ENCODE data around the gene RNASEH2B.

The RNASEH2B gene

DNA sequence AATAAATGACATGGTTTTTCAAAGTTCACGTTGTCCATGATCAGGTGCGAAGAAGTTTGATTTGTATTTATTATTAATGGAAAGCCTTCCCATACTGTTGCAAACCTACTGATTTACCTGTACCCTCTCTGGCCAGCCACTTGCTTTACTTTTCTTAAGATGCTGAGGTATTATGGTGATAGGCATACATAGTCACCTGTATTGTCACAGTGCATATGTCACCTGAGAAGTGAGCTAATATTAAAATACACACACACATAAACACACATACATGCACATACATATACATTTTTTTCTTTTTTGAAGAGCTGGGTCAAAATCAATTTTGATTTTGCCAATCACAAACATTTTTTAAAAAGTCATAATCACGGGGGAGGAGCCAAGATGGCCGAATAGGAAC lies 72.1 kb downstream of the RNASEH2B start:
- H3K9ac ChIP-seq (ENCODE audit: low read length) = no peak overlapping the region
- no peak overlapping the region for H3K4me3 ChIP-seq (ENCODE audit: low read length)
- H3K9me3 ChIP-seq (ENCODE audit: control insufficient read depth, low read depth, low read length) = no peaks in the 10 kb centered on the region
- H3K27ac ChIP-seq (ENCODE audit: low read length) = no peak overlapping the region
- H3K36me3 ChIP-seq (ENCODE audit: control insufficient read depth, low read depth, low read length) = no peaks in the 10 kb centered on the region
- H3K27me3 ChIP-seq (ENCODE audit: control insufficient read depth, insufficient read depth, low read length) = no peaks in the 10 kb centered on the region
- H3K4me1 ChIP-seq (ENCODE audit: control insufficient read depth, low read depth, low read length) = no peaks in the 10 kb centered on the region

- H3K4me1 ChIP-seq (ENCODE audit: control insufficient read depth, low read depth, low read length) = peaks cover 29% of the 10 kb centered on the region
- no peak overlapping the region for H3K27ac ChIP-seq (ENCODE audit: low read length)
- no peak overlapping the region for H3K9ac ChIP-seq (ENCODE audit: low read length)
Observed at GRCh38 chr13:50989476-50989875, 79.9 kb downstream of the RNASEH2B start.

DNA sequence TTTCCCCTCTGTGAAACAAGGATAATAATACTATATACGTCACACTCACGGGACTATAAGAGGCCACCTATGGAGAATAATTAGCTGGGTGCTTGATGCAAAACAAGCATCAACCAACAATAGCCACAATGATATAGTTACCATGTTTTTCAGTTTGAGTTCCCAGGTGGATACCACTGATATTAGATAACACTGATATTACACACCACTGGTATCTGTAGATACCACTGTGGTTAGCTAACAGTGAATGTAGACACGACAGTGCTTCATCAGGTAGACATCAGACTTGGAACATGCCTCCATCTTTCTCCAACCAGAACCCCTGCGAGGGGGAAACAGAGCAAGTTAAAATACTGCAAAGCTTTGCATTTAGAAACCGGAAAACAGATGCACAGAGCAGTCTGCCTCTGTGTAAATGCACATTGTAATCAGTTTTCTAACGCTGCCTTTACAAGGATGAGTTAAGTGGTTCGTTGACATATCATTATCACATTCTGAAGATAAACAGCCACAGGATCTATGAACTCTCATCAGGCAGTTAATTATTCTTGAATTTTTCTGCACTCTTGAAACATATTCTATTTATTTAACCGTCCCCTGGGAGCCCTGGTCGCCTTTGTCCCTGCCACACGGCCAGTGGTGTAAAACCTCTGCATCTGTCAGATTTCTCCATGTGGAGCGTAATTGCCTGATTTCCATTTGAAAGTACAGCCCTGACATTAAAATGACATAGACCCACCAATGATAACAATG lies 80.7 kb downstream of the RNASEH2B start:
- no peaks in the 10 kb centered on the region for H3K9me3 ChIP-seq (ENCODE audit: control insufficient read depth, low read depth, low read length)
- no peak overlapping the region for H3K9ac ChIP-seq (ENCODE audit: low read length)
- H3K27ac ChIP-seq (ENCODE audit: low read length) = no peak overlapping the region
- peak overlapping the region; percentile 33 for H3K4me3 ChIP-seq (ENCODE audit: low read length)
- peaks cover 14% of the 10 kb centered on the region for H3K27me3 ChIP-seq (ENCODE audit: control insufficient read depth, insufficient read depth, low read length)
- no peaks in the 10 kb centered on the region for H3K36me3 ChIP-seq (ENCODE audit: control insufficient read depth, low read depth, low read length)
- H3K4me1 ChIP-seq (ENCODE audit: control insufficient read depth, low read depth, low read length) = peaks cover 33% of the 10 kb centered on the region

More at GRCh38 chr13:50989476-50989875, 79.9 kb downstream of the RNASEH2B start:
- no peak overlapping the region for H3K4me3 ChIP-seq (ENCODE audit: low read length)
- no peaks in the 10 kb centered on the region for H3K36me3 ChIP-seq (ENCODE audit: control insufficient read depth, low read depth, low read length)
- peaks cover 14% of the 10 kb centered on the region for H3K27me3 ChIP-seq (ENCODE audit: control insufficient read depth, insufficient read depth, low read length)
- no peaks in the 10 kb centered on the region for H3K9me3 ChIP-seq (ENCODE audit: control insufficient read depth, low read depth, low read length)

DNA sequence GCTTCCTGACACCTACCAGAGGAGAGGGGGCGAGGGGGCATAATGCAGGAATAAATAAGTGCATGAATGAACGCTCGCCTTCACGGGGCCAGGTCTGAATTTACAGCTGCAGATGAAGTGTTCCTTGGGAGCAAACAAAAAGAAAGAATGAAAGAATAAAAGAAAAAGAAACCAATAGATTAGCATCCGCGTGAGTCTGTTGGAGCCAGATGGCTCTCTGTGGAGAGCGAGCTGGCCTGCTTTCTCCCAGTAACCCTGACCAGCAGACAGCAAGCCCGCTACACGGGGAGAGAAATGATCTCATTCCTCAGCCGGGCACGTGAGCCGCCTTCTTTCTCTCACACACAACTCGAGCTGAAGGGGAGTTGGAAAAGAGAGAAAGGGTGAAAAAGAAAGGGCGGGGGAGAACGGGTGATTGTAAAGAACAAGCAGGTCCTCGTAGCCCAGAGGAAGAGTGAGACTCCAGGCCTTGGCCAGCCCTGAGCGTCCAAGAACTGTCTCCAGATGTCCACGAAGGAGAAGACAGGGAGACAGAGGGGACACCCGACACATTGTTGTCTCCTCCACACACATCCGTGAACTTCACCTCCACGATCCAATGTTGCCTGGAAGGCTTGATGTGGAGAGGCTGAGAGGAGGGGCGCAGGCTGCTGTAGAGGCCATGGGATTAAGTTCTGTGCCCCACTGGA lies 81.4 kb downstream of the RNASEH2B start:
- H3K9ac ChIP-seq (ENCODE audit: low read length) = no peak overlapping the region
- H3K4me1 ChIP-seq (ENCODE audit: control insufficient read depth, low read depth, low read length) = peaks cover 33% of the 10 kb centered on the region
- no peaks in the 10 kb centered on the region for H3K9me3 ChIP-seq (ENCODE audit: control insufficient read depth, low read depth, low read length)
- peaks cover 14% of the 10 kb centered on the region for H3K27me3 ChIP-seq (ENCODE audit: control insufficient read depth, insufficient read depth, low read length)
- H3K27ac ChIP-seq (ENCODE audit: low read length) = no peak overlapping the region
- peak overlapping the region; percentile 33 for H3K4me3 ChIP-seq (ENCODE audit: low read length)
- no peaks in the 10 kb centered on the region for H3K36me3 ChIP-seq (ENCODE audit: control insufficient read depth, low read depth, low read length)

- Histone ChIP-seq H3K9ac (ENCODE audit: low read length) (no peak overlapping the region), H3K4me3 (ENCODE audit: low read length) (no peak overlapping the region), H3K4me1 (ENCODE audit: control insufficient read depth, low read depth, low read length) (peaks cover 33% of the 10 kb centered on the region), H3K36me3 (ENCODE audit: control insufficient read depth, low read depth, low read length) (no peaks in the 10 kb centered on the region), H3K27me3 (ENCODE audit: control insufficient read depth, insufficient read depth, low read length) (peaks cover 14% of the 10 kb centered on the region), H3K27ac (ENCODE audit: low read length) (no peak overlapping the region), H3K9me3 (ENCODE audit: control insufficient read depth, low read depth, low read length) (no peaks in the 10 kb centered on the region)
Observed at GRCh38 chr13:50991579-50992521, 82.3 kb downstream of the RNASEH2B start.

DNA sequence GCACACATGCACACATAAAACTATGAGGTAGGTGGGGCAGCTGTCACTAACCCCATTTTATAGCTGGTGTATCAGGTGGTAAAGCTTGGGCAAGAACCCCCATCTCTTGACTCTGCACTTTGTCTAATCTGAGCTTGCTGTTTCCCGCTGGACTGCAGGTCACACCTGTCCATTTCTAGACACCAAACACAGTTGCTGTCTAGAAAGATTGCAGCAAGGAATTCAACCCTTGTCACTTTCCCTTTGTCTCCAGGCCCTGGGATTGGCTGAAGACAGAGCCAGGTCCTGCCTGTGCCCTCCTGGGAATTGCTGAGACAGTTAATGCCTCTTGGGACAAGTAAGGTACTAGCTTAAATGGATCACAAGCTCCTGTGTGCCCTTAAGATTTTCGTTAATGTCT lies 83.8 kb downstream of the RNASEH2B start:
- H3K4me1 ChIP-seq (ENCODE audit: control insufficient read depth, low read depth, low read length) = peaks cover 33% of the 10 kb centered on the region
- no peaks in the 10 kb centered on the region for H3K36me3 ChIP-seq (ENCODE audit: control insufficient read depth, low read depth, low read length)
- H3K9ac ChIP-seq (ENCODE audit: low read length) = no peak overlapping the region
- H3K27ac ChIP-seq (ENCODE audit: low read length) = no peak overlapping the region
- no peak overlapping the region for H3K4me3 ChIP-seq (ENCODE audit: low read length)
- H3K9me3 ChIP-seq (ENCODE audit: control insufficient read depth, low read depth, low read length) = no peaks in the 10 kb centered on the region
- H3K27me3 ChIP-seq (ENCODE audit: control insufficient read depth, insufficient read depth, low read length) = peaks cover 14% of the 10 kb centered on the region

- Histone ChIP-seq H3K36me3 (ENCODE audit: control insufficient read depth, low read depth, low read length) (no peaks in the 10 kb centered on the region), H3K4me3 (ENCODE audit: low read length) (no peak overlapping the region), H3K27me3 (ENCODE audit: control insufficient read depth, insufficient read depth, low read length) (peaks cover 14% of the 10 kb centered on the region), H3K9ac (ENCODE audit: low read length) (no peak overlapping the region), H3K4me1 (ENCODE audit: control insufficient read depth, low read depth, low read length) (peaks cover 33% of the 10 kb centered on the region), H3K27ac (ENCODE audit: low read length) (no peak overlapping the region), H3K9me3 (ENCODE audit: control insufficient read depth, low read depth, low read length) (no peaks in the 10 kb centered on the region)
Observed at GRCh38 chr13:50993934-50994333, 84.3 kb downstream of the RNASEH2B start.

DNA sequence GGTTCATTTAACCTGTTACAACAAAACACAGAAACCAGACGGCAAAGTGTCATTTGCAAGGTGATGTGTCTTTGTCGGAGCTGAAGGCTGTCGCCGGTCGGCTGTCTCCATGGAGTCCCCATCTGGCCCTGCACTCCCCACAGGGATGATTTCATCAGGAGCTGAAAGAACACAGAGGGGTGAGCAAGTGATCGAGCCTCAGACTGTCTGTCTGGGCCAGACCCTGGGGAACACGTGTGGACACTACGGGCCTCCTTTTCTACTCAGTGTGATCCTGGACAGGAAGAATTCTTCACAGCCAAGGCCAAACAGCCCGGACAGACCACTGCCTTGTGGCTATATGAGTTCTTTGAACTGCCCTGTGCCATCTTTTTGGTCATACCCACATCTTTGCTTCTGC lies 85.1 kb downstream of the RNASEH2B start:
- Histone ChIP-seq H3K9ac (ENCODE audit: low read length) (no peak overlapping the region), H3K27me3 (ENCODE audit: control insufficient read depth, insufficient read depth, low read length) (peaks cover 14% of the 10 kb centered on the region), H3K36me3 (ENCODE audit: control insufficient read depth, low read depth, low read length) (no peaks in the 10 kb centered on the region), H3K9me3 (ENCODE audit: control insufficient read depth, low read depth, low read length) (no peaks in the 10 kb centered on the region), H3K4me1 (ENCODE audit: control insufficient read depth, low read depth, low read length) (peaks cover 28% of the 10 kb centered on the region), H3K4me3 (ENCODE audit: low read length) (no peak overlapping the region), H3K27ac (ENCODE audit: low read length) (no peak overlapping the region)

- peaks cover 26% of the 10 kb centered on the region for H3K4me1 ChIP-seq (ENCODE audit: control insufficient read depth, low read depth, low read length)
- no peak overlapping the region for H3K27ac ChIP-seq (ENCODE audit: low read length)
- H3K36me3 ChIP-seq (ENCODE audit: control insufficient read depth, low read depth, low read length) = no peaks in the 10 kb centered on the region
- H3K4me3 ChIP-seq (ENCODE audit: low read length) = no peak overlapping the region
- no peak overlapping the region for H3K9ac ChIP-seq (ENCODE audit: low read length)
- H3K9me3 ChIP-seq (ENCODE audit: control insufficient read depth, low read depth, low read length) = no peaks in the 10 kb centered on the region
- peaks cover 12% of the 10 kb centered on the region for H3K27me3 ChIP-seq (ENCODE audit: control insufficient read depth, insufficient read depth, low read length)
Observed at GRCh38 chr13:50995854-50996253, 86.3 kb downstream of the RNASEH2B start.

DNA sequence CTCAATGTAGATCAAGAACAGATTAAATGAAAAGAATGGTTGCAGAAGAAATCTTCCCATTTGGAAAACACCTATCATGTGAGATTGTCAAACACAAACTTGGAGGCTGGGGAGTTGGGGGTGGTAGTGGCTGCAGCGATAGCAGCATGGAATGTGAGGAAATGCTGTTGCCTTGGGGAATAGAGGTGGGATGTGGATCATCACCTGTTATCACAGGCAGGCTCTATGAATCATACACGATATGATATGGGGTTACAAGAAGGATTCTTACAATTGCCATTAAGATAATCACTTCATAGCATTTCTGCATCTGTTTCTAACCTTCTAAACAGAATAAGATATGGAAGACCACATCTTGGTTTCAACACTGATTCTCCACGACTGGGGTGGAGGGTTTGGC lies 88.7 kb downstream of the RNASEH2B start:
- Histone ChIP-seq H3K9me3 (ENCODE audit: control insufficient read depth, low read depth, low read length) (no peaks in the 10 kb centered on the region), H3K27ac (ENCODE audit: low read length) (no peak overlapping the region), H3K27me3 (ENCODE audit: control insufficient read depth, insufficient read depth, low read length) (no peaks in the 10 kb centered on the region), H3K36me3 (ENCODE audit: control insufficient read depth, low read depth, low read length) (no peaks in the 10 kb centered on the region), H3K4me3 (ENCODE audit: low read length) (no peak overlapping the region), H3K4me1 (ENCODE audit: control insufficient read depth, low read depth, low read length) (peaks cover 21% of the 10 kb centered on the region), H3K9ac (ENCODE audit: low read length) (no peak overlapping the region)

DNA sequence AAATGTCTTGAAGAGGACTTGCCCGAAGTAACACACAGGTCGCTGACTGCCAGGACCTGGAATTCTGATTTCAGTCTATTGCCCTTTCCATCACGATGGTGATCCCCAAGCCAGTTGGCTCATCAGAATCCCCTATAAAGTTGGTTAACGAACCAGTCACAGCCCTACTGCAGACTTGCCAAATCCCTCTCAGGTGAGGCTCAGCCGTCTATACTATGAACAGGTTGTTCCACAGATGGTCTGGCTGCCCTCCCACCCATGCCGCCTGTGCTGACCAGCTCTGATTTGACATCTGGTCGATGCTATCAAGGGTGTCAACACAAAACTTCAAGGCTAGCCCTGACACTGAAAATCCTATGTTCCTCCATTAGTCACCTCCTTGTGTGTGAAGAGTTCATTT lies 90.0 kb downstream of the RNASEH2B start:
- Histone ChIP-seq H3K9ac (ENCODE audit: low read length) (no peak overlapping the region), H3K4me3 (ENCODE audit: low read length) (no peak overlapping the region), H3K9me3 (ENCODE audit: control insufficient read depth, low read depth, low read length) (no peaks in the 10 kb centered on the region), H3K27ac (ENCODE audit: low read length) (no peak overlapping the region), H3K4me1 (ENCODE audit: control insufficient read depth, low read depth, low read length) (peaks cover 11% of the 10 kb centered on the region), H3K27me3 (ENCODE audit: control insufficient read depth, insufficient read depth, low read length) (no peaks in the 10 kb centered on the region), H3K36me3 (ENCODE audit: control insufficient read depth, low read depth, low read length) (no peaks in the 10 kb centered on the region)
